Ascending aorta (tissue), 2 donors: ENCODE measurements around the gene FAM3D. TPM values are rescaled to one million over a fixed set of nuclear protein-coding genes. Genes with fewer than 3 reads are reported as not detected.
"Not testable (repeated sequence)": the region's sequence is repeated elsewhere in the genome, so short reads cannot be mapped to it uniquely, and the experiment has no call there.

ENCODE experiments used
- DNase-seq, 2 donors: peaks; one replicate each; pipeline ENCODE4 v3.0.0-alpha.2; 2019; ENCODE audit warnings: low spot score in 2 of 2
- H3K27ac ChIP-seq, 2 donors: fragments of 200-600 bp; sonication (generic); one replicate each; pipeline ENCODE4 v1.5.1; 2016 to 2017; ENCODE audit warnings: mild to moderate bottlenecking in 1 of 2
- H3K27me3 ChIP-seq: fragments of 200-600 bp; sonication (generic); one replicate; pipeline ENCODE4 v1.5.1; 2017
- H3K36me3 ChIP-seq, 2 donors: fragments of 200-600 bp; sonication (generic); one replicate each; pipeline ENCODE4 v1.5.1; 2016
- H3K4me1 ChIP-seq, 2 donors: fragments of 200-600 bp; sonication (generic); one replicate each; pipeline ENCODE4 v1.5.1; 2016 to 2017; ENCODE audit warnings: mild to moderate bottlenecking in 1 of 2
- H3K4me3 ChIP-seq, 2 donors: fragments of 200-600 bp; sonication (generic); one replicate each; pipeline ENCODE4 v1.5.1; 2016 to 2017; ENCODE audit warnings: mild to moderate bottlenecking in 1 of 2
- H3K9me3 ChIP-seq, 2 donors: fragments of 200-600 bp; sonication (generic); one replicate each; pipeline ENCODE4 v1.5.1; 2016
- intact Hi-C: fragments of 100-400 bp; cut with DNase I; formaldehyde crosslinking; loops from one replicate; pipeline ENCODE4 v1.15.1; 2023
- total RNA-seq: library from RNA; depleted of rRNA; stranded (reverse); fragments of >200 nt; gene quantifications from one replicate; pipeline ENCODE4 v1.1.0, GENCODE V29; 2016
- TF ChIP-seq, protein P1 (sequence below), 3 experiments: fragments of 200-600 bp in 2 of 3; fragments of 450-650 bp in 1 of 3; sonication (generic) in 2 of 3; IDR thresholded peaks; one replicate each; pipeline ENCODE4 v1.5.1; 2016 to 2019; ENCODE audit warnings: antibody characterized with exemption in 3 of 3, mild to moderate bottlenecking in 1 of 3, moderate library complexity in 1 of 3

The FAM3D gene
- total RNA-seq, 1 donor from 2014 or later, result not detected

DNA sequence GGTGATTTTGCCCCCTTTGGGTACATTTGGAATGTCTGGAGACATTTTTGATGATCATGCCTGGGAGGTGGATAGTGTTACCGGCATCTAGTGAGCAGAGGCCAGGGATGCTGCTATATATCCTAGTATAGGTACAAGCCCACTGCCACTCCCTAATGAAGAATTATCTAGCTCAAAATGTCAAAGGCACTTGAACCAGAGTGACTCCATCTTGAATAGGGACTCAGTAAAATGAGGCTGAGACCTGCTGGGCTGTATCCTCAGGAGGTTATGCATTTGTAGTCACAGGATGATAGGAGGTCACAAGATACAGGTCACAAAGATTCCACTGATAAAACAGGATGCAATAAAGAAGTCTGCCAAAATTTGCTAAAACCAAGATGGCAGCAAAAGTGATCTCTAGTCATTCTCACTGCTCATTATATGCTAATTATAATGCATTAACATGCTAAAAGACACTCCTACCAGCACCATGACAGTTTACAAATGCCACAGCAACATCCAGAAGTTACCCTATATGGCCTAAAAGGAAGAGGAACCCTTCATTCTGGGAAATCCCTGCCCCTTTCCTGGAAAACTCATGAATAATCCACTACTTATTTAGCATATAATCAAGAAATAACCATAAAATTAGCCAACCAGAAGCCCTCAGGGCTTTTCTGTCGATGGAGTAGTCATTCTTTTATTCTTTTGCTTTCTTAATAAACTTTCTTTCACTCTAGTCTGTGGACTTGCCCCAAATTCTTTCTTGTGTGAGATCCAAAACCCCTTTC is 40.0 kb upstream of the FAM3D start:
- TF ChIP-seq, protein P1, sequence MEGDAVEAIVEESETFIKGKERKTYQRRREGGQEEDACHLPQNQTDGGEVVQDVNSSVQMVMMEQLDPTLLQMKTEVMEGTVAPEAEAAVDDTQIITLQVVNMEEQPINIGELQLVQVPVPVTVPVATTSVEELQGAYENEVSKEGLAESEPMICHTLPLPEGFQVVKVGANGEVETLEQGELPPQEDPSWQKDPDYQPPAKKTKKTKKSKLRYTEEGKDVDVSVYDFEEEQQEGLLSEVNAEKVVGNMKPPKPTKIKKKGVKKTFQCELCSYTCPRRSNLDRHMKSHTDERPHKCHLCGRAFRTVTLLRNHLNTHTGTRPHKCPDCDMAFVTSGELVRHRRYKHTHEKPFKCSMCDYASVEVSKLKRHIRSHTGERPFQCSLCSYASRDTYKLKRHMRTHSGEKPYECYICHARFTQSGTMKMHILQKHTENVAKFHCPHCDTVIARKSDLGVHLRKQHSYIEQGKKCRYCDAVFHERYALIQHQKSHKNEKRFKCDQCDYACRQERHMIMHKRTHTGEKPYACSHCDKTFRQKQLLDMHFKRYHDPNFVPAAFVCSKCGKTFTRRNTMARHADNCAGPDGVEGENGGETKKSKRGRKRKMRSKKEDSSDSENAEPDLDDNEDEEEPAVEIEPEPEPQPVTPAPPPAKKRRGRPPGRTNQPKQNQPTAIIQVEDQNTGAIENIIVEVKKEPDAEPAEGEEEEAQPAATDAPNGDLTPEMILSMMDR (IDR thresholded peaks at IDR 0.05), result no peak
- Histone ChIP-seq H3K4me1 (no peaks in the 10 kb centered on the region), H3K36me3 (no peaks in the 10 kb centered on the region), H3K27me3 (no peaks in the 10 kb centered on the region), H3K9me3 (no peaks in the 10 kb centered on the region), H3K27ac (no peak overlapping the region), H3K4me3 (no peak overlapping the region)
- no peak for DNase-seq
- intact Hi-C loops, result no loop called here

DNA sequence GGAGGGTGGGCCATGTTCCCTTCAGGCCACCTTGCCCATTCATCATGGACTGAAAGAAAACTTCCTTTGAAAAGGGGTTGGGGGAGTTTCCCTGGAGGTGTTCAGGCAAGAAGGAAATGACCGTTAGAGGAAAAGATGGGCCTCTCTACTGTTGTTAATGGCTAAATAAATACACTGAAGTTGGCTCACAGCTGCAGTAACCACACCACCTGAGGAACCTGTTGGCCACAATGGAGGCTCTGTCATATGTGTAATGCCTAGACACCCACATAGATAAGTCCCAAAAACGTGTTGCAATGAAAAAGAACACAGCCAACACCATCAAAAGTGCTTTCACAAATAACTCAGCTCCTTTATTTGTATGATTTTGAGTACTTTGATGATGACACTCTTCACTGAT is 38.2 kb upstream of the FAM3D start:
- no peaks in the 10 kb centered on the region for H3K4me1 ChIP-seq
- H3K27me3 ChIP-seq, result no peaks in the 10 kb centered on the region
- no peaks in the 10 kb centered on the region for H3K36me3 ChIP-seq
- no peak overlapping the region for H3K4me3 ChIP-seq
- DNase-seq, result no peak
- TF ChIP-seq, protein P1 (IDR thresholded peaks at IDR 0.05), result no peak
- no peaks in the 10 kb centered on the region for H3K9me3 ChIP-seq
- intact Hi-C loops, result no loop called here
- H3K27ac ChIP-seq, result no peak overlapping the region

DNA sequence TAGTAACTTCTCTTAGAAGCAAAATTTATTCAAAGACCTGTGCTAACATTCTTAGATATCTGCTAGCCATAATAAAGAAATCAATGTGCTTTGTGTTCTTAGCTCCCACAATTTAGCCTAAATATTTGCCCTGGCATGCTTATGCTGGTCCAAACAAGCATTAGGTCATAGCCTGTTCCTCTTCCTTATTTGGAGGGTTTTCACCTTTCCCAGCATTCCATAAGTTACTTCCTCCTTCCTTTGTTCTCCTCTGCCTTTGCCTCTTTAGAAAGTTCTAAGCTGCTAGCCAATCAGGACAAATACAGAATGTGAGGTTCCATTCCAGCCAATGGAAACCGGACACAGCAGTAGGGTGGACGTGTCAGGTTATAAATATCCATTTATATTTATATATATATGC is 37.7 kb upstream of the FAM3D start:
- DNase-seq, intact Hi-C loops, H3K9me3 ChIP-seq, H3K36me3 ChIP-seq, H3K27ac ChIP-seq, H3K4me3 ChIP-seq, H3K27me3 ChIP-seq, H3K4me1 ChIP-seq: not testable (repeated sequence)

DNA sequence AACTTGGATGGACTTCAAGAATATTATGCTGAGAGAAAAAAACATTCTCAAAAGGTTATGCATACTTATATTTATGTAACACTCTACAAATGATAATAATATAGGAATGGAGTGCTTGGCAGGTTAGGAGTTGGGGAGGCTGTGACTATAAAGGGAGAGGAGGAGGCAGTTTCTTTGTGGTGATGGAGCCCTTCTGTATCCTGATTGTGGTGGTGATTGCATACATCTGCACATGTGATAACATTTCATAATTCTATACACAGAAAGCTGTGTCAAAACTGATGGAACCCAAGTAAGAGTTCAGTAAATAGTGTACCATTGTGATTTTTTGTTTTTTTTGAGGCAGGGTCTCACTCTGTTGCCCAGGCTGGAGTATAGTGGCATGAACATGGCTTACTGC is 31.7 kb upstream of the FAM3D start:
- Histone ChIP-seq H3K27ac (no peak overlapping the region), H3K9me3 (no peaks in the 10 kb centered on the region), H3K27me3 (no peaks in the 10 kb centered on the region), H3K4me1 (no peaks in the 10 kb centered on the region), H3K36me3 (no peaks in the 10 kb centered on the region), H3K4me3 (no peak overlapping the region)
- DNase-seq, result no peak
- TF ChIP-seq, protein P1 (IDR thresholded peaks at IDR 0.05), result no peak
- intact Hi-C loops, result no loop called here

DNA sequence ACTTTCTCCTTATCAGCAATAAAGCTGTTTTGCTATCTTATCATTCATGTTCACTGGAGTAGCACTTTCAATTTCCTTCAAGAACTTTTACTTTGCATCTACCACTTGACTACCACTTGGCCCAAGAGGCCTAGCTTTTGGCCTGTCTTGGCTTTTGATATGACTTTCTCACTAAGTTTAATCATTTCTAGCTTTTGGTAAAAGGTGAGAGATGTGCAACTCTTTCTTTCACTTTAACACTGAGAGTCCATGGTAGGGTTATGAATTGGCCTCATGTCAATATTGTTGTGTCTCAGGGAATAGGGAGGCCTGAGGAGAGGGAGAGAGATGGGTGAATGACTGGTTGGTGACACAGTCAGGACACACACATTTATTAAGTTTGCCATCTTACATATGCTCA is 31.0 kb upstream of the FAM3D start:
- Histone ChIP-seq H3K36me3 (no peaks in the 10 kb centered on the region), H3K9me3 (no peaks in the 10 kb centered on the region), H3K4me3 (no peak overlapping the region), H3K27ac (no peak overlapping the region), H3K4me1 (no peaks in the 10 kb centered on the region), H3K27me3 (no peaks in the 10 kb centered on the region)
- TF ChIP-seq, protein P1 (IDR thresholded peaks at IDR 0.05), result no peak
- DNase-seq, result no peak
- intact Hi-C loops, result no loop called here

DNA sequence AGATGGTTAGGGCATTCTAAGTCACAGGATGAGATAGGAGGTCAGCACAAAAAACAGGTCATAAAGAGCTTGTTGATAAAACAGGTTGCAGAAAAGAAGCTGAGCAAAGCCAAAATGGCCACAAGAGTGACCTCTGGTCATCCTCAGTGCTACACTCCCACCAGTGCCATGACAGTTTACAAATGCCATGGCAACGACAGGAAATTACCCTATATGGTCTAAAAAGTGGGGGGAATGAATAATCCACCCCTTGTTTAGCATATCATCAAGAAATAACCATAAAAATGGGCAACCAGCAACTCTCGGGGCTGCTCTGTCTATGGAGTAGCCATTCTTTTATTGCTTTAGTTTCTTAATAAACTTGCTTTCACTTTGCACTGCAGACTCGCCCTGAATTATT is 30.2 kb upstream of the FAM3D start:
- H3K9me3 ChIP-seq, H3K4me3 ChIP-seq, H3K27me3 ChIP-seq, H3K4me1 ChIP-seq, H3K36me3 ChIP-seq, intact Hi-C loops, H3K27ac ChIP-seq, DNase-seq: not testable (repeated sequence)

DNA sequence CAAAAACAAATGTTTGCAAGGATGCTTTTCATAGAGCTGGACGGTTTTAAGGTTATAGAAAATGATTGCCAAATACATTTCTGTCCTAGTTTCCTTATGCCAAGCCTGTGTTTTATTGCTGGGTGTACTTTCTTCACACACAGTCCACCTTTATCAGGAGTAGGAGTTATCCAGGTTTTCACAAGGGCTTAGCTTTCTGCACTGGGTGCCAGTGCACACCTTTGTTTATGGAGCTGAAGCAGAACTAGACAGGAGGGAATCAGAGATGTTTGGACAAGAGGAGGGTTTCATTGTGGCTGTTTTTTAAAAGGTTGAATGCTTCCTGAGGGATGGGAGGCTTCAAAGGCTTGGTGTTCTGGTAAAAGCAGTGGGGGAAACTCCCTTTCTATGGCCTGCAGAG is 29.5 kb upstream of the FAM3D start:
- TF ChIP-seq, protein P1 (IDR thresholded peaks at IDR 0.05), result no peak

DNA sequence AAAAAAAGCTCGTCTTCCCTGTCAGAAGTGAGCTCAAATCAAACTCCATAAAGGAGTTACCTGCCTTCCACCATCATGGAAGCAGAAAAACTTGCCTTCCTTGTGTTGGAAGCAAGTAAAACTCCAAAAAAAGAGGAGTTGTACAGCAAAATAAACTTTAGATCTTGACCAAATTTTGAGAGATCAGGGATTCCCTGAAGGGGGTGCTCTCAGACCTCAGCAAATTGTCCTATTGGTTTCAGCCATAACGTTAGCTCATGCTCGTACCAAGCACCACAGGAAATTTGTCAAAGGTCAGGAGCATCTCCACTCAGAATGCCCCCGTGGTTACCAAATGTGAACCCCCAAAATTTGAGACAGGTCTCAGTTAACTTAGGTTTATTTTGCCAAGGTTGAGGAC is 28.7 kb upstream of the FAM3D start:
- H3K27me3 ChIP-seq, intact Hi-C loops, H3K4me1 ChIP-seq, H3K4me3 ChIP-seq, H3K9me3 ChIP-seq, H3K27ac ChIP-seq, H3K36me3 ChIP-seq, DNase-seq: not testable (repeated sequence)

More for the DNA sequence above, 29.5 kb upstream of the FAM3D start:
- Histone ChIP-seq H3K9me3 (no peaks in the 10 kb centered on the region), H3K27ac (no peak overlapping the region), H3K36me3 (no peaks in the 10 kb centered on the region), H3K27me3 (no peaks in the 10 kb centered on the region), H3K4me3 (no peak overlapping the region), H3K4me1 (no peaks in the 10 kb centered on the region)
- intact Hi-C loops, result no loop called here
- no peak for DNase-seq
